KMS-11 (cell line): ENCODE data around the gene PRKG1.

Experiments
- H2AFZ ChIP-seq: fragments of 200-600 bp; sonication (generic); 2 replicates; pipeline ENCODE4 v1.6.1; 2016; ENCODE audit warnings: antibody characterized with exemption, mixed run types, low read depth
- H3K27ac ChIP-seq: fragments of 200-600 bp; sonication (generic); 2 replicates; pipeline ENCODE4 v1.6.1; 2016; ENCODE audit warnings: mild to moderate bottlenecking, mixed run types
- H3K27me3 ChIP-seq: fragments of 200-600 bp; sonication (generic); 2 replicates; pipeline ENCODE4 v1.6.1; 2017; ENCODE audit warnings: mild to moderate bottlenecking, low read depth, mixed run types, moderate library complexity; ENCODE audit not compliant: insufficient read depth
- H3K36me3 ChIP-seq: fragments of 200-600 bp; sonication (generic); 2 replicates; pipeline ENCODE4 v1.6.1; 2017; ENCODE audit warnings: mild to moderate bottlenecking, mixed run types; ENCODE audit not compliant: insufficient read depth
- H3K4me1 ChIP-seq: fragments of 200-600 bp; sonication (generic); 2 replicates; pipeline ENCODE4 v1.6.1; 2016; ENCODE audit warnings: mild to moderate bottlenecking, low read depth, mixed run types; ENCODE audit not compliant: poor library complexity, severe bottlenecking
- H3K4me2 ChIP-seq: fragments of 200-600 bp; sonication (generic); 2 replicates; pipeline ENCODE4 v1.7.0; 2016; ENCODE audit warnings: mild to moderate bottlenecking, mixed run types
- H3K4me3 ChIP-seq: fragments of 200-600 bp; sonication (generic); IDR thresholded peaks from 2 replicates; pipeline ENCODE4 v1.6.1; 2017; ENCODE audit warnings: low read depth, low read length, mixed read lengths; ENCODE audit not compliant: insufficient read depth
- H3K79me2 ChIP-seq: fragments of 200-600 bp; sonication (generic); 2 replicates; pipeline ENCODE4 v1.6.1; 2016; ENCODE audit warnings: low read depth, mixed run types; ENCODE audit not compliant: insufficient read depth
- H3K9ac ChIP-seq: fragments of 200-600 bp; sonication (generic); 2 replicates; pipeline ENCODE4 v1.6.1; 2016; ENCODE audit warnings: mild to moderate bottlenecking, mixed run types
- H4K20me1 ChIP-seq: fragments of 200-600 bp; sonication (generic); 2 replicates; pipeline ENCODE4 v1.6.1; 2016; ENCODE audit warnings: mild to moderate bottlenecking, mixed run types; ENCODE audit not compliant: insufficient read depth
- CTCF ChIP-seq: fragments of 200-600 bp; sonication (generic); conservative IDR thresholded peaks from 2 replicates; pipeline ENCODE4 v1.6.1; 2017; ENCODE audit warnings: low read depth, mild to moderate bottlenecking, antibody characterized with exemption, low read length, moderate library complexity, mixed read lengths

Gene PRKG1

GRCh38 chr10:52135101-52135500, 1060.8 kb downstream of the PRKG1 start:
- Histone ChIP-seq H3K4me1 (no peaks in the 10 kb centered on the region), H4K20me1 (no peaks in the 10 kb centered on the region), H3K27me3 (no peaks in the 10 kb centered on the region), H3K4me2 (no peak overlapping the region), H3K27ac (no peak overlapping the region), H3K9ac (no peak overlapping the region), H3K4me3 (no peak overlapping the region), H3K36me3 (no peaks in the 10 kb centered on the region), H2AFZ (no peak overlapping the region), H3K79me2 (no peaks in the 10 kb centered on the region)
- no peak for TF ChIP-seq CTCF

DNA sequence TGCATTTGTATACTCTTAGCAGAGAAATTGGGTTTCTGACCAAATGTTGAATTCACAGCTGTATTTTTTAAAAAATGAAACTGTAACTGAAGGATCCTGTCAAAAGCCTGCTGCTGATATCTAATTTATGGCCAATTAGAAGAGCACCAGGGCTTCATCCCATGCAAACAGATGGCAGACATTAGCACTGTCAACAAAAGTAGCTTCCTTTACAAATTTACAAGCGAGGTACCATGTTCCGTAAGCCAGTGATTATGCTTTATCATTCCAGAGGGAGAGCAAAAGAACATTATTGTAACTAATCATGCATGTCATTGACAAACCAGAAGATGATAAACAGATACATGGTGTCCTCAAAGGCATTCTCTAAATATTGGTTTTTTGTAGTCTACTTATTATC, 1062.6 kb downstream of the PRKG1 start:
- Histone ChIP-seq H3K27me3 (no peaks in the 10 kb centered on the region), H3K4me1 (no peaks in the 10 kb centered on the region), H3K9ac (no peak overlapping the region), H3K36me3 (no peaks in the 10 kb centered on the region), H3K27ac (no peak overlapping the region), H2AFZ (no peak overlapping the region), H3K79me2 (no peaks in the 10 kb centered on the region), H4K20me1 (no peaks in the 10 kb centered on the region), H3K4me3 (no peak overlapping the region), H3K4me2 (no peak overlapping the region)
- TF ChIP-seq CTCF, result no peak

DNA sequence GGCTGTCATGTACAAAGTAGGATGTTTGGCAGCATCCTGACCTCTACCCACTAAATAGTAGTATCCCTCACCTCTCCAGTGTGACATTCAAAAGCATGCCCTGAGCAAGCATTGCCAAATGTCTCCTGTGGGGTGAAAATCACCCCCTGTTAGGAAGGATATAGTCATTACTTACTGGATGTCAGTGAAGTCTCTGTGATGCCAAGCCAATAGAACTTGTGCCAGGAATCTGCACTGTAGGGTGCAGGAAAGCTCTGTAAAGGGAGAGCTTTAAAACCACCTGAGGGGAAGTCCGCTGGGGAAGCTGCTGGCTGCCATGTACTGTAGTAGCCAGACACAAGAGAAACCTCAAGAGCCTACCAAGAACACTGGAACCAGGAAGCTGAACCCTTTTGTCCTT, 1069.1 kb downstream of the PRKG1 start:
- Histone ChIP-seq H3K27ac (no peak overlapping the region), H3K36me3 (no peaks in the 10 kb centered on the region), H4K20me1 (no peaks in the 10 kb centered on the region), H3K4me2 (no peak overlapping the region), H2AFZ (no peak overlapping the region), H3K9ac (no peak overlapping the region), H3K4me1 (no peaks in the 10 kb centered on the region), H3K27me3 (no peaks in the 10 kb centered on the region), H3K79me2 (no peaks in the 10 kb centered on the region), H3K4me3 (no peak overlapping the region)
- TF ChIP-seq CTCF, result no peak

DNA sequence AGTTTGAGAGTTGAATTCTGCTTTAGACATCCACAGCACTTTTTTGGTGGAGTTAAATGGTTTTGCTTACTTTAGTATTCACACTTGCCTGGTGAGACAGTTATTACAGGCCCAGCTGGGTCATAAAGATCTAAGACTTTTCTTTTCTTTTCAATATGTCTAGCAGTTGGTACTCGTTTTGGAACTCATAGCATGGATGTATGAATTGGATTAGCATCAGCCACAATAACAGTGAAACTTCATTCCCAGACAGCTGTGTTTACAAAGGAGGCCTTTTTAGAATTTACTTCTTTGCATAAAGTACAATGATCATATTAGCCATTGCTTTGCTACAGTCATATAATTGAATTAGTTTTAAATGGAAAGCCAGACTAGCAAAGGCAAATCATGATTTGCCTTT, 1071.3 kb downstream of the PRKG1 start:
- no peaks in the 10 kb centered on the region for H3K36me3 ChIP-seq
- no peak overlapping the region for H3K4me2 ChIP-seq
- no peak overlapping the region for H3K27ac ChIP-seq
- no peak overlapping the region for H3K4me3 ChIP-seq
- TF ChIP-seq CTCF, result no peak
- no peaks in the 10 kb centered on the region for H3K79me2 ChIP-seq
- no peaks in the 10 kb centered on the region for H3K4me1 ChIP-seq
- H3K9ac ChIP-seq, result no peak overlapping the region
- H2AFZ ChIP-seq, result no peak overlapping the region
- H4K20me1 ChIP-seq, result no peaks in the 10 kb centered on the region
- H3K27me3 ChIP-seq, result no peaks in the 10 kb centered on the region

GRCh38 chr10:52146766-52147165, 1072.5 kb downstream of the PRKG1 start:
- H3K36me3 ChIP-seq, result no peaks in the 10 kb centered on the region
- H3K4me1 ChIP-seq, result no peaks in the 10 kb centered on the region
- no peak overlapping the region for H3K27ac ChIP-seq
- H3K4me3 ChIP-seq, result no peak overlapping the region
- TF ChIP-seq CTCF, result no peak
- no peaks in the 10 kb centered on the region for H3K27me3 ChIP-seq
- H4K20me1 ChIP-seq, result no peaks in the 10 kb centered on the region
- H3K9ac ChIP-seq, result no peak overlapping the region
- no peak overlapping the region for H2AFZ ChIP-seq
- no peak overlapping the region for H3K4me2 ChIP-seq
- H3K79me2 ChIP-seq, result no peaks in the 10 kb centered on the region
